HT1080 (cell line): ENCODE data around the gene MAT1A. TPM values are rescaled to one million over a fixed set of nuclear protein-coding genes. Genes with fewer than 3 reads are reported as not detected.
"Not testable (repeated sequence)": the region's sequence is repeated elsewhere in the genome, so short reads cannot be mapped to it uniquely, and the experiment has no call there.

Experiments
- DNase-seq: peaks from one replicate; pipeline ENCODE4 v3.0.0-alpha.2; 2015; ENCODE audit warnings: low read depth
- total RNA-seq: library from RNA; depleted of rRNA; stranded (reverse); fragments of >200 nt; shearing (Covaris generic); gene quantifications from 2 replicates; pipeline ENCODE4 v1.2.3, GENCODE V29; 2014; rRNA removed

The MAT1A gene
- total RNA-seq, 1 experiment from 2014 or later, result 0.13 TPM

DNA sequence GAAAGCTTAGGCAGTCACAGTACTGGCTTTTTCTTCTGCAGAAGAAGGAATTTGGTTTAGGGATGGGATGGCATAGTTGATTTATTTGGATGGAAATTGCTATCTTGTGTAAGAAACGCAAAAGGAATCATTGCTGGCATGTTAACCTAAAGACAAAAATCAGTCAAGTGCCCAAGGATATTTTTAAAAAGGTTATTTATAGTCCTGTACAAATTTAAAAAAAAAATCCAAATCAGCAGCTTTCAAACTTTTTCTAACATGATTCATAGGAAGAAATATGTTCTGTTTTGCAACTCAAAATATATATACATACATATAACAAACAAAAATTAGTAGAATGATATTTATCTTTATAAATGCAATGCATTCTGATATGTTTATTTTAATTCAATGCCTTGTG is 55.6 kb downstream of the MAT1A start:
- not testable (repeated sequence) for DNase-seq

GRCh38 chr10:80226723-80227122 is 62.7 kb downstream of the MAT1A start:
- DNase-seq, result not testable (repeated sequence)

- DNase-seq, result not testable (repeated sequence)
Observed at GRCh38 chr10:80223031-80223419, 66.4 kb downstream of the MAT1A start.

Other genes starting within 250 kb of the MAT1A start
- 10.1 and 16.5 TPM in 2 replicates for gene TMEM254, start 211.0 kb downstream of the MAT1A start, total RNA-seq
- gene PLAC9, start 156.9 kb downstream of the MAT1A start, total RNA-seq, result 0.13 TPM in 1 of 2 replicates, not detected in the other
- gene ANXA11, start 84.1 kb downstream of the MAT1A start, total RNA-seq, result 88.3 and 114 TPM in 2 replicates
- not detected in 2 replicates for gene DYDC1, start 67.1 kb upstream of the MAT1A start, total RNA-seq
- gene DYDC2, start 67.1 kb upstream of the MAT1A start, total RNA-seq, result 0.20 and 0.53 TPM in 2 replicates
- 0.07 and 0.39 TPM in 2 replicates for gene PRXL2A, start 118.9 kb upstream of the MAT1A start, total RNA-seq
- 26.8 and 43.1 TPM in 2 replicates for gene TSPAN14, start 164.7 kb upstream of the MAT1A start, total RNA-seq
- 0.05 TPM in 1 of 2 replicates, not detected in the other for gene SH2D4B, start 248.2 kb upstream of the MAT1A start, total RNA-seq